D341Med (cell line): ENCODE data around the gene FBXO41.

Source experiments
- DNase-seq: peaks from one replicate; pipeline ENCODE4 v3.0.0; 2012; ENCODE audit warnings: low spot score

Gene FBXO41

DNA sequence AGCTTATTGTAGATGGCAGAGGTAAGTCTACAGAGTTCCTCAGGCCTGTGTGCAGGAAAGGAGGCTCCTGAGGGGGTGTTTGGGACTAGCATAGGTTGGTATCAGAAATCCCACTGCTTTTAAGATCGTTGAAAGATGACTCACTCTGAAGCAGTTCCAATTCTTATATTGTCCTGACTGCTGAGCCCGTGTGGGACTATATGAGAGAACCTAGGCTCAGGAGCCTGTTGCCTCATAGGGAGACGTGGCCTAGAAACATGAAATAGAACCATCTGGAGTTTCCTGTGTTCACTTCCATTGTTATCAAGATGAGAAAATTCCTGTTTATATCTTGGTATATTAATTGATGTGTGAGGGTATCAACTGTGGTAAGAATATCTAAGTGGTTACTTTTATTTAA lies 44.5 kb downstream of the FBXO41 start:
- DNase-seq, result no peak

DNA sequence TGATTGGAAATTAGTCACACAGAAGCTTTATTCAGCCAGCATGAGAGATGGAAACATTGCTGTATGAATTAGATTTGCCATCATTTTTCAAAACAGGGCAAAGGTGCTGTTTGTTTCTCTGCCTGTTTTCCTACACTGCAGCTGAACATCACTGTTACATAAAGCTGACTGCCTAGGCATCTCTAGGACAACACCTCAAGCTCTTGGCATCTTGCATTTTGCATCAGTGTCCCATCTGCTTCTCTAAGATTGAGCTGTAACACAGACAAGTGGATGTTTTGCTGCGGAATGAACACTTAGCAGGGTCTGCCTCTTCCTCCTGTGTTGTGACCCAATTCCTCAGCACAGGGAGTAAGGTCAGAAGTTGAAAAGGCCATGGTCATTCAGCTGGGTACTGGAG lies 45.3 kb downstream of the FBXO41 start:
- no peak for DNase-seq

DNA sequence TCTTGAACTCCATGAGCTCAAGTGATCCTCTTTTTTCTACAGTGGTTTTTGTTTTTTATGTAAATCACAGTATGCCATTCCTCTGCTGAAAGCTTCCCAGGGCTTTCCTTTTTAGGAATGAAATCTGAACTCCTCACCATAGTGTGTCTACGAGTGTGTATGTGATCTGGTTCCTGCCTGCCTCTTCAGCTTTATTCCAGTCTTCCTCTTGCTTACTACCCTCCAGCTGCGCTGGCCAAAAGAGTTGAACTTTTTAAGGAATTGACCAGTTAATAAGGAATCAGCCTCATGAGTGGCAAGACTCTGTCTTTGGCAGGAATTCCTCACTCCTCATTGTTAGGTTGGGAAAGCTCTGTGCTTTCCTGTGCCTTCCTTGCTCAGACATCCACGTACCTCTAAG lies 46.1 kb downstream of the FBXO41 start:
- DNase-seq, result no peak

DNA sequence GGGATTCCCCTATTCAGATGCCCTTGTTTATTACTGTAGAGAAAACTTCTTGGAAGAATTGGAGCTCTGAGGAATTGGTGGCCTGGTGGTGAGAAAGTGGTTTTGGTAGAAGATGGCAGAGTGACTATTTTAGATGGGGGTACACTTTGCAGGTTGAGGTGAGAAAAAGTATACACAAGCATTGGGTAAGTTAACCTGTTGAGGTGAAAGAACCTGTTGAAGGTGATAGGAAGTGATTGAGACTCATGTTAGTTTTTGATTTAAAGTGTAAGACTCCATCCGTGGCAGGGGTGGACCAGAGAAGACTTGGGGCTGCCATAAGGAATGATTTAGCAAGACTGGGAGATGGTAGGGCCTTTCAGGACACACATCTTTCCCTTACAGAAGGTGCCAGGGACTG lies 47.1 kb downstream of the FBXO41 start:
- DNase-seq, result no peak

DNA sequence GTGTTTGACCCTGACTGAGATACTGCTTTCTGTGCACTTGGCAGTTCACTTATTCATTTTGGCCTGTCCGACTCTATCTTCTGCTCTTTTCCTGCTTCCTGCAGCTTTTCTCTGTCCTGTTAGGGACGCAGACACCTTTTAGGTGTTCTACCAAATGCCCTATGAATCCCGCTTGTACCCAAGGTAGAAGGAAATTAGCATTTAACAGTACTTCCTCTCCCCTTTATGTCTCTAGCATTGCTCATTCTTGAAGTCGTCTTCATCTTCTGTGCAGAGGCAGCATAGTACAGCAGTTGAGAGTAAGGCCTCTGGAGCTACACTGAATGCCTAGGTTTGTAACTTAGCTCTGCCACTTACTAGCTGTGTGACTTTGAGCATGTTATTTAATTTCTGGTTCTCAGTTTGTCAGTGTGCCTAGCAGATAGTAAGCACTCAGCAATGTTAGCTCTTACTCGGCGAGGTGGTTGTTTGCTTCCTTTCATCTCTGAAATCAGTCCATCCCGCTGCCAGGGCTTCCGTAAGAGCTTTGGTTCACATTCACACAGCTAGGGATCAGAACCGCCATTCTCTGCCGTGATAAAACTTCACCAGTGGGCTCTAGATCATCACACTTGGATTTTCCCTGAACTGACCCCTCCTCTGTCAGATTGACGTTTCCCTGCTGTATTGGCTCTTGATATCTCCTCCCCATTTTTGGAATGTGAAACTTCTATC lies 48.8 kb downstream of the FBXO41 start:
- DNase-seq, result no peak

DNA sequence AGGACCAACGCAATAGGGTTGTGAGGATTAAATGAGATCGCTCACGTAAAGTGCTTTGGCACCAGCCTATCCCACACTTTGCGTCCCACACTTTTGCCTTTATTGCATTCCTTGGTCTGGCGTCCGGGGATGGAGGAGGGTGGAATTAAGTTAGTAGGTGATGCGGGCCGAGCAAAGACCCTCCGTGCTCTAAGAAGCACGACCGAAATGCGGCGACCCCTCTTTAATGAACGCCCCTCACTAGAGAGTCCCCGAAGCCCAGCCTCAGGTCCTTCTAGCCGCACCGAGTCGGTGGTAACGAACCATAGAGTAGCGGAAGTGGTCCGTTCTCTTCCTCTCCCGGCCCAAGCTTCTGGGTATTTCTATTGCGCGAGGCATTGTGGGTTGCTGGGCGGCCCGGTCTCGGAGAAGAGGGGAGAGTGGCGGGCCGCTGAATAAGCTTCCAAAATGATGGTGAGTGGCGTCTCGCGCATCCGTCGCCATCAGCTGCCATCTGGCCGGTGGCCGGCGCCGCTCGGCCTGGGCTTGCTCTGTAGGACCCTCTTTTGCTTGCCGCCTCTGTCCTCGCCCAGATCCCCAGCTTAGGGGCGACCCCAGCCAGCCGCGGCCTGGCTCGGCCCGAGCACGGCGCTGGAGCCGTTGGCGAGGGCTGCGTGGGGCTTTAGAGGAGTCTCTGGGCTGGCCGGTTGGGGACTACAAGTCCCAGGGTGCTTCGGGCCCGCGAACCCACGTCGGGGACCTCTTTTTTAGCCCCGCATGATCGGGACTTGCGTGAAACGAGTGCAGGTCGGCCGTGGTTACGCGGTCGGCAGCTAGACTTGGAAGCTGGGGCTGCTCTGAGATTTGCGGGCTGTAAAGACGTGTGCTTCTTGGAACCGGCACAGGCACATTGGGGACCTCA lies 50.1 kb downstream of the FBXO41 start, which contains the start of gene CCT7:
Gene CCT7, plus strand, starts transcription at position 377 of the 901 bp plus-strand sequence. Its CDS starts 71 bp downstream, at position 448.
- peak; percentile 84 for DNase-seq

DNA sequence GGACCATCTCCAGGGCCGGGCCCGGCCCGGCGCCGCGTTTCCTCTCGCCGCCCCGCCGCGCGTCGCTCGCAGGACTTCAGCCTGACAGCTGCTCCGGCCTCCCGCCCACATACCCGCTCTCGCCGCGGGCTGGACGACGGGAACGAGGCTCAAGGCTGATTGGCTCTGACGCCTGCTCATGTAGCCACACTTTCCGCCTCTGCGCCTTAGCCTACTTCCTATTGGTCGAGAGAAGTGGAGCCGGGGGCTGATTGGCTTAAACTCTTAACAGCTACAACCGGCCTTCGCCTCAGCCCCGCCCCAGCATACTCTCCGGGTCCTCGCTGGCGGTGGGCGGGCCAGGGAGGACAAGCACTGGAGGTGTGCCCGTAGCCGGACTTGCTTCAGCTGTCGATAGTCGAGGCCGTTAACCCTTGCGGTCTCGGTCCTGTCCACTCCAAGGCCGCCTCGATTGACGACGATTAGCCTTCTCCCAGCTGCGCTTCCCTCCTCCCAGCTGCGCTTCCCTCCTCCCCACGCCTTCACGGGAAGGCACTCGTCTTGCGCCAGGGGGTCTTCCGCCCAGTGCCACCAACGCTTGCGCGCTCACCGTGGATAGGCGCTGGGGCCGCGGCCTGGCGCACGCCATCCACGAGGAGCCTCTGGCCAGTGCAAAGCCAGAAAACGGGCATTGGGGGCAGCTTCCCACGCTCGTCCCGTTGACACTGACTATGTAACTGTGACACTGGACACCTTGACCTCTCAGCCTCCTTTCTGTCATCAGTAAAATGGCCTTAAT lies 50.9 kb downstream of the FBXO41 start, which contains the start of gene PRADC1:
Gene PRADC1, minus strand, starts transcription at position 86 of the 778 bp plus-strand sequence. Its CDS starts 79 bp downstream, at position 7.
- DNase-seq, result peak; percentile 94

DNA sequence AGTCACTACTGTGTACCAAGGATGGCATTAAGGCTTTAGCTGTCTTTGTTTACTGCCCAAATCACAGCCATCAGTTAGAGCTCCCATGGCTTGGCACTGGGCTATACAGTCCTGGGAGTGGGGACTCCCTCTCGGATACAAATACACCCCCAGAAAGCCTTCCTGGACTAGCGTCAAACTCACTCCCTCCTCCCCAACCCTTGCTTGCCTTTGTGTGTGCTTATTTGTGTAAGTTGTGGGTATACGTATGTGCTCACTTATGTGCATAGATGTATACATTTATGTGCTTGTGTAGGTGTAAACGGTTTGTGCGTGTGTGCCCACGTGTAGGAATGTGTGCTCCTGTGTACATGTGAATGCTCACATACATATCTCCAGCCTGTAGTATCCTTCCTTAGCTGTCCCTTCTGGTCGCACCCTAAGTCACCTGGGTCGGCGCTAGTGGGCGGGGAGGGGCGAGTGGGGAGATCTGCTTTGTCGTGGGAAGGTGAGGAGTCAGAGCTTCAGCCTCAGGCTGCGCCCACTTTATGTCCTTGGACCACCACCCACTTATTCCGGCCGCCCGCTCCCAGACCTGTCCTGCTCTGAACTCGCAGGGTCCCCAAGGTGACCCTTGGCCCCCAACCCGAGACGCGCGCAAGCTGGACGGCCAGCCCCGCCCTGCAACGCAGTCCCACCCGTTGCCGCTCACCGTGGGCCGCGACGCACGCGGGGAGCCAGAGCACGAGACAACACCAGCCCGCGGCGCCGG lies 51.7 kb downstream of the FBXO41 start:
- DNase-seq, result no peak

DNA sequence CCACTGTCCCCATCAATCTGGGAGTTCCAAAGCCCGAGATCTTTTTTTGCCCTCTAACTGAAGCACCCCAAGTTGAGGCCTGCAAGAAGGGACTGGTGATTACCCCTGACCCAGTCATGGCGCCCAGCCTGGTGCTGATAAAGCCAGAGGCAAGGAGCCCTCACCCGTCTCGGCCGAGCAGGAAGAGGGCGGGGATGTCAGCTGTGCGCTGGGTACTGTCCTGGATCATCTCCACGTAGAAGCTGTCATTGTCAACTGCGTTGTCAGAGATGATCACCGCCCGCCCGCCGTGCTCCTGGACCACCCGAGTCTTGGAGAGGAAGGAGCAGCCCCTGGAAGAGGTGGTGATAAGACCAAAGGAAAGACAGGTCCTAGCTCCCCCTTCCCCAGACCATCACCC lies 55.6 kb downstream of the FBXO41 start:
- DNase-seq, result no peak

DNA sequence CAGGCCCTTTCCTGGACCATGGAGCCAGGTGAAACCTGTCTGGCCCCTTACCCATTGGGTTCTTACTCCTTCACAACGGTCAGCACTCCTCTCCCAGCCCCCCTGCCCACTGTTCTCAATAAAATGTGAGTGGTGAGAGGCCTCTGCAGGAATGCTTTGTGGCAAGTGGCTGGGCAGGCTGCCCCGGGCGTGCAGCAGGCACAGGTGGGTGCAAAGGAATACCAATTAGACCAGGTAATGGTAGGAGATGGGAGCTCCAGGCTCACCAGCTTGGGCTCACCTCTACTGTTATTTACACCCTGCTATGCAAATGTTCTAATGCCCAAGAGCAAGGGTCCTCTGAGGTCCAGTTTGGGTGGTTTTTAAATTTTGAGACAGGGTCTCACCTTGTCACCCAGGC lies 57.2 kb downstream of the FBXO41 start:
- DNase-seq, result no peak

DNA sequence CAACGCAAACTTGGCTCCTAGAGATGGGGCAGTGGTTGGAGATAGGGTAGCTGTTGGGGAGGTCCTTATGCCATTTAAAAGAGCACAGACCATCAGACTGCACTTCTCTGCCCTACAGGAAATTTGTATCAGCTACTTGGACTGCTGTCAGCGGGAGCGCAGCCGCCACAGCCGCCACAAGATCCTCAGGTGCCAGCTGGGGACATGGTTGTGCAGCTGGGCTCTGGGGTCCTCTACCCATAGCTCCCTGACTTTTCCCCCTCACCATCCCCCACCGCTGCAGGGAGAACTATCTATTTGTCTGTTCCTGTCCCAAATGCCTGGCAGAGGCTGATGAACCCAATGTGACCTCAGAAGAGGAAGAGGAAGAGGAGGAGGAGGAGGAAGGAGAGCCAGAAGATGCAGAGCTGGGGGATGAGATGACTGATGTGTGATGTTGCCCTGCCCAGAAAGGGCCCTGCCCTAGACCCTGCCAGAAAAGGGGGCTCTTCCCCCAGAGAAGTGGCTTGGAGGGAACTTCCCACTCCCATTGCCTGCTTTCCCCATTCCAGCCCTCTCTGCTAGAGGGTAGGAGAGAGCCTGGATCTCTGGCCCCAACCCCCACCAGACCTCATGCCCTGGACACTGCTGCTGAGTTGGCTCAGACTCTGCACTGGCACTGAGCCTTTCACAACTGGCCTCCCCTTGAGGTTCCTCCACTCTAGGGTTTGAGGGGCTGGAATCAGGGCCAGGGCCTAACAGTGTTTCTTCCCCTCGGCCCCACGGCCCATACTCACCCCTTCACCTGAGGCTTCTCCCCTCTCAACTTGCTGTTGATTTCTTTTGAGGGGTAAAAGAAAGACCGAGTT lies 58.5 kb downstream of the FBXO41 start:
- DNase-seq, result no peak

DNA sequence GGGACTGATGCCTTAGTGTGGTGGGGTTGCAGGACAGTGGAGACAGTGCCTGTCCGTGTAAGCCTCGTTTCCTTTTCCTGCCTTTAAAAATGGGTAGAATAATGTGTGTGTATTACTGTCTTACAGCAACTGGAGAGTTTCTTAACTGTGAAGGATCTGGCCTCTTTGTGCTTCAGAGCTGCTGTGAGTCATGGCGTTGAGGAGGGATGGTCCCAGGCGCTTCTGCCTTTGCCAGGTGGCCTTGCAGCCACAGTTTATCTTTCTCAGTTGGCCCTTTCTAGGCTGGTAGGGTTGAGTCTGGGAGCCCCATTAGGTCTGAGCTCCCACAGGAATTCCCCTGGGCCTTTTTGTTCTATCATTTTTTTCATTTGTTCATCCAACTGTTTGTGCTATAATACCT lies 60.5 kb downstream of the FBXO41 start:
- no peak for DNase-seq

DNA sequence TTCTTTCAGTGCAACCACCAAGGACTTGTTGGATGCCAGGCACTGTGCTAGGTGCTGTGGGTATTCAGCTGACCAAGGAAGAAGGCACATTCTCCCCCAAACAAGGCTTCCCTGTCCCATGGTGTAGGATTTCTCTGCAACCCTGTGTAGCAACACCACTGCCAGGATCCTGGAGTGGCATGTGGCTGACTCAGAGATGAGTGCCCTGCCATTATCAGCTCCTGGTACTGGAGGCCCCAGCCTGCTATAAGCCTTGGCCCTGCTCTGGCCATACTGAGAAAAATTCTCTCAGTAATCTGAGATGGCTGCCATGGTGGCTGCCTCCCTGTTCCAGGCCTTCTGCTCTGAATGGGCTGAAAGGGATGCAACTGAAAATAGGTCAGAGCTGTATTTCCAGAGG lies 66.0 kb downstream of the FBXO41 start:
- DNase-seq, result no peak

DNA sequence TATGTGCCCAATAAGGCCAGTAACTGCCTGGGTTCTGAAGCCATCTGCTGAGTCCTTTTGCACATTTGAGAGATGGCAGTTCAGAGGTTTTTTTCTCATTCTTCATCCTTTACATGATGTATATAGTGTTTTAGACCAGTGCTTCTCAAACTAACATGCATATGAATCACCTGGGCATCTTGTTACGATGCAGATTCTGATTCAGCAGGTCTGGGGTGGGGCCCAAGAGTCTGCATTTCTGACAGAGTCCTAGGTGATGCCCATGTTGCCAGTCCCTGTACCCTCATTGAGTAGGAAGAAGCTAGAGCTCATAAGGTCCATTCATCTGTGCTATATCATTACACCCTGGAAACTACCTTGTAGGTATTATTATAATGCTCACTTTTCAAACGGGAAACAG lies 66.5 kb downstream of the FBXO41 start:
- DNase-seq, result no peak

DNA sequence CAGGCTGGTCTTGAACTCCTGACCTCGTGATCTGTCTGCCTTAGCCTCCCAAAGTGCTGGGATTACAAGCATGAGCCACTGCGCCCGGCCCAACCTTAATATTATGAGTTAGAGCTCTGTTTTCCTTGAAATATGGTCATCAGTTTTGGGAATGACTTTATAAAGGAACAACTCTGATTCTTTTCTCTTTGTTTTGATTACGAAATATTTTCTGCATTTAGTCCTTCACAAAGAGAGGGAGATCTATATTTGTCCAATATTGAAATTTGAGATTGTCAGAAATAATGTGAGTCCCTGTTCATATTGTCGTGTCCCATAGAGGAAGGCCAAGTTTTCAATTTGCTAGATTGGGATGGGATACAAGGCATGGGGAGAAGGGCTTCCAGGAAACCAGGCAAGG lies 67.1 kb downstream of the FBXO41 start:
- no peak for DNase-seq

DNA sequence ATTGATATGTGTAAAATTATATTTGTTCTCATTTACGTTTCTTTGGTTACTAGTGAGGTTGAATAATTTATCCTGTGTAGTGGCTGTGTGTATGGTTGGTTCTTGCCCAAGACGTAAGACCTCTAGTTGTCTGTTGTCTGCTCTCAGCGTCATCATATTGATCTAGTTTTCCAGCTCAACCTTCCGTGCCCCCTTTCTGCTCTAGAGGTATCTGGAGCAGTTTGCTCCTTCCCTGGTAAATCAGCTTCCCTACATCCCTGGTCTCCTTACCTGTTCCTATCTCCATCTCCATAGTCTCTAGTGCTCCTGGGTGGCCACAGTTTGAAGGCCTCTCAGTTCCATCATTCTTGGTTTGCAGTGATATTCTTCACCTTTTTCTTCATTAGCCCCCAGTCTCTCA lies 69.0 kb downstream of the FBXO41 start:
- DNase-seq, result no peak

DNA sequence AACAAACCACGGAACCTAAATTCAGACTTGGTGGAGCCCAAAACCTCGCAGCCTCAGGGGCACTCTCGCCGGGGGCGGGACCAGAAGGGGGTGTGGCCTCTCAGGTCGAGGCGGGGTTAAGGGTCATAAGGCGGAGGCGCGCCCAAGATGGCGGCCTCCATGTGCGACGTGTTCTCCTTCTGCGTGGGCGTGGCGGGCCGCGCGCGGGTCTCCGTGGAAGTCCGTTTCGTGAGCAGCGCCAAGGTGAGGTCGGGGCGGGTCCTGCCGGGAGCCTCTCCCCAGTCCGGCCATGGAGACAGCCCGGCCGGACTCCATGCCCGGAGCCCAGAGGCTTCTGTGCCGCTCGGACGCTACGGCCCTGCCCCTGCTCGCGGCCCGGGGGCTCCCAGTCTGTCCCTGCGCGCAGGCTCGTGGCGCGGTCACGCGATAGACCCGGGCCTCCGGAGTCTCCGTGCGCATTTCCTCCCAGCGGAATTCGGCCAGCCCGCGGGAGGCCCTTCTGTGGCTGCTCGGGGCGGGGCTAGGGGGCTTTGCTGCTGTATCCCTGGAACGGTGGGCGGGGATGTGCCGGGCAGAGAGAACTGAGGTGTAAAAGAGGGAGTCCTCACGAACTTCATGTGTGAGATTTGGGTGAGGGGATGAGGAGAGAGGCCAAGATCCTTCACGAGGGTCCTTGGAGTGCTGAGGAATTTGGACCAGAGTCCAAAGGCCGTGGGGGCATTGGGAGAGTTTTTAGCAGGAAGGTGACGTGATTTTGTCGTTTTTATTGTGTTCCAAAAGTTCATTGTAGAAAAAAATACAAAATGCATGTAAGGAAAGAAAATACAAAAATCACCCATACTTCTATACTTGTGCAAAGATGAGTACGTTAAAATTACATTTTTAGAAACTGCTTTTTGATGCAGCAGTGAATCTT lies 69.9 kb downstream of the FBXO41 start, which contains the start of gene SMYD5:
Gene SMYD5, plus strand, starts transcription at position 126 of the 916 bp plus-strand sequence. Its CDS starts 22 bp downstream, at position 148.
- peak; percentile 89 for DNase-seq

DNA sequence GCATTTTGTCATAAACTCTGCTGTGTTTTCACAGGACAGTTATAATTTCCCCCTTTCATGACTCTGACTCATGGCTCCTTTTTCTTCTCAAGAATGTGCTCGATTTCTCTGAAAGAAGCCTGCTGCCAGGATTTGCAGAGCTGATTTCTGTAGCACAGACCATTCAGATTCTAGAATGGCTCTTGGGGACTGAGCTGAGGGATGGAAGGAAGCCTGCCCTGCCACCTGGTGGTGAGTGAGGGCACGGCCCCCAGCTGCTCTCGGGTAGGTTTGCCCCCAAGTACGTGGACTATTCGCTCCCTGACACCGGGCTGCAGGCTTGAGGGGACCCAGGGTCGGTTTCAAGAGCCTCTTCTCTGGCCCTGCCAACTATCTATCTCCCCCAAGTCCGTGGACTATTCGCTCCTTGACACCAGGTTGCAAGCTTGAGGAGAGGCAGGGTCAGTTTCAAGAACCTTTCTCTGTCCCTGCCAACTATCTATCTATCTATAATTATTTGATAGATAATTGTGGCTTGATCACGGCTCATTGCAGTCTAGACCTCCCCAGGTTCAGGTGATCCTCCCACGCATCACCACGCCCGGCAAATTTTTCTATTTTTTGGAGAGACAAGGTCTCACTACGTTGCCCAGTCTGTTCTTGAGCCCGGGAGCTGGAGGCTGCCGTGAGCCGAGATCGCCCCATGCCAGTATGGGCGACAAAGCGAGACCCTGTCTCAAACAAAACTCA lies 71.7 kb downstream of the FBXO41 start:
- peak; percentile 87 for DNase-seq

DNA sequence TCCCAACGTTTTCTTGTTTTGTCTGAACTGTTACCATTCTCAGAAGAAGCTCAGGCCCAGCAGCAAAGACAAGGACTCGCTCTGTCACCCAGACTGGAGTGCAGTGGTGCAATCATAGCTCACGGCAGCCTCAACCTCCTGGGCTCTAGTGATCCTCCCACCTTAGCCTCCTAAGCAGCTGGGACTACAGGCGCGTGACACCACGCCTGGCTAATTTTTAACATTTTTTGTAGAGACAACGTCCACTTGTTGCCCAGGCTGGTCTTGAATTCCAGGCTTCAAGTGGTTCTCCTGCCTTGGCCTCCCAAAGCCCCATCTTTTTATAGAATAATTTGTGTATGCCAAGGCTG lies 72.2 kb downstream of the FBXO41 start:
- DNase-seq, result no peak
